Measurements from ENCODE around the gene KIAA1614.

KIAA1614 gene

DNA sequence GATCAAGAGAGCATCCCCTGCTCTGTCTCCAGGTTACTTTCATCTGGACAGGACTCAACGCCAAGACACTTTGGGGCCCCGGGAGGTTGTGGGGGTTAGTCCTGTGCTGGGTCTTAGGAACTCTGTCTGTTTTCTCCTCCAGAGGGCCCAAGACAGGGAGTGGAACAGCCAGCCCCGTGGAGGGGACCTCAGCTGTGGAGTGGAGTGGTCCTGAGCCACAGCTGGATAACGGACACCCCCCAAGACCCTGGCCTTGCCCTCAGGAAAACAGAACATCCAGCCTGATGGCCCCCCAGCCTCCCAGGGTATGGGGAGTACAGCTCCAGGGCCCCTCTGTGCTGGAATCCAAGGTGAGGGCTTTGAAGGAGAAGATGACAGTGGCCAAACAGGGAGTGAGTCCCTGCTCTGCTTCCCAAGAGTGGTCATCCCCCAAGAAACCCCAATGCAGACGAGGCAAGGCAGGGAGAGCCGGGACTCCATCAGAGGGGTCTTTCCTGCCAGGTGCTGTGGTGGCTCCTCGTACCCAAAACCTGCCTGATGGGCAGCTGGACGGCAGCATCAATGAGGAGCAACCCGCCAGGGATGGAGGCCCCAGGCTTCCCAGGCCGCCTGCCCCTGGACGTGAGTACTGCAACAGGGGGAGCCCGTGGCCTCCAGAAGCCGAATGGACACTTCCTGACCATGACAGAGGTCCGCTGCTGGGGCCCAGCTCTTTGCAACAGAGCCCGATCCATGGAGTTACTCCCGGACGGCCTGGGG, 3.5 kb downstream of the KIAA1614 start:
- no peak for DNase-seq (ENCODE audit: low read depth)
- H3K4me3 ChIP-seq (ENCODE audit: low read depth, low read length), result no peak overlapping the region
- TF ChIP-seq, protein P1, sequence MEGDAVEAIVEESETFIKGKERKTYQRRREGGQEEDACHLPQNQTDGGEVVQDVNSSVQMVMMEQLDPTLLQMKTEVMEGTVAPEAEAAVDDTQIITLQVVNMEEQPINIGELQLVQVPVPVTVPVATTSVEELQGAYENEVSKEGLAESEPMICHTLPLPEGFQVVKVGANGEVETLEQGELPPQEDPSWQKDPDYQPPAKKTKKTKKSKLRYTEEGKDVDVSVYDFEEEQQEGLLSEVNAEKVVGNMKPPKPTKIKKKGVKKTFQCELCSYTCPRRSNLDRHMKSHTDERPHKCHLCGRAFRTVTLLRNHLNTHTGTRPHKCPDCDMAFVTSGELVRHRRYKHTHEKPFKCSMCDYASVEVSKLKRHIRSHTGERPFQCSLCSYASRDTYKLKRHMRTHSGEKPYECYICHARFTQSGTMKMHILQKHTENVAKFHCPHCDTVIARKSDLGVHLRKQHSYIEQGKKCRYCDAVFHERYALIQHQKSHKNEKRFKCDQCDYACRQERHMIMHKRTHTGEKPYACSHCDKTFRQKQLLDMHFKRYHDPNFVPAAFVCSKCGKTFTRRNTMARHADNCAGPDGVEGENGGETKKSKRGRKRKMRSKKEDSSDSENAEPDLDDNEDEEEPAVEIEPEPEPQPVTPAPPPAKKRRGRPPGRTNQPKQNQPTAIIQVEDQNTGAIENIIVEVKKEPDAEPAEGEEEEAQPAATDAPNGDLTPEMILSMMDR (IDR thresholded peaks at IDR 0.05; ENCODE audit: control insufficient read depth, extremely low read depth, insufficient read depth), result no peak

DNA sequence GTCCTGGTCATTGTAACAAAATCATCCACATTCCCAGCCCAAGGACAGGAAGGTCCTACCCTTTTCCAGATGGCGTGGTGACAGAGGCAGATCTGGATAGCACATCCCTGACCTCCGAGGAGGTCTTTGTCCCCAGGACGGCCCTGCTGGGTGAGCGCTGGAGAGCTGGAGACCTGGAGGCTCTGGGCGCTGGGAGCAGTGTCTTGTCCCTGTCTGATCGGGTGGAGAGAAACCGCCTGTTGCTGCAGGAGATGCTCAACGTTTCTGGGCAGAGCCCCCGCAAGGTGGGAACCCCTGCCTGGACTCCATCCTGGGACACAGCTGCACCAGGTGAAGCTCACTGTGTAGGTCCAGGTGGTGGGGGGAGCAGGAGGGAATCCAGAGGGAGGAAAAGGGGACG, 4.1 kb downstream of the KIAA1614 start:
- H3K4me3 ChIP-seq (ENCODE audit: low read depth, low read length), result no peak overlapping the region
- TF ChIP-seq, protein P1 (IDR thresholded peaks at IDR 0.05; ENCODE audit: control insufficient read depth, extremely low read depth, insufficient read depth), result no peak
- no peak for DNase-seq (ENCODE audit: low read depth)

GRCh38 chr1:180917306-180918065, 4.8 kb downstream of the KIAA1614 start:
- no peak overlapping the region for H3K4me3 ChIP-seq (ENCODE audit: low read depth, low read length)
- no peak for DNase-seq (ENCODE audit: low read depth)
- TF ChIP-seq, protein P1 (IDR thresholded peaks at IDR 0.05; ENCODE audit: control insufficient read depth, extremely low read depth, insufficient read depth), result no peak

- H3K4me3 ChIP-seq (ENCODE audit: low read depth, low read length), result no peak overlapping the region
- TF ChIP-seq, protein P1 (IDR thresholded peaks at IDR 0.05; ENCODE audit: control insufficient read depth, extremely low read depth, insufficient read depth), result no peak
- no peak for DNase-seq (ENCODE audit: low read depth)
Measured at GRCh38 chr1:180918519-180918918, 5.8 kb downstream of the KIAA1614 start.

GRCh38 chr1:180919183-180919700, 6.5 kb downstream of the KIAA1614 start:
- DNase-seq (ENCODE audit: low read depth), result no peak
- TF ChIP-seq, protein P1 (IDR thresholded peaks at IDR 0.05; ENCODE audit: control insufficient read depth, extremely low read depth, insufficient read depth), result no peak
- no peak overlapping the region for H3K4me3 ChIP-seq (ENCODE audit: low read depth, low read length)

GRCh38 chr1:180920193-180920592, 7.5 kb downstream of the KIAA1614 start:
- H3K4me3 ChIP-seq (ENCODE audit: low read depth, low read length), result no peak overlapping the region
- DNase-seq (ENCODE audit: low read depth), result no peak
- TF ChIP-seq, protein P1 (IDR thresholded peaks at IDR 0.05; ENCODE audit: control insufficient read depth, extremely low read depth, insufficient read depth), result no peak

Data from LNCaP clone FGC (cell line).